ENCODE results near the gene RPRD2. TPM values are rescaled to one million over a fixed set of nuclear protein-coding genes. Genes with fewer than 3 reads are reported as not detected.
A peak's percentile ranks its signal among the peaks of the same experiment; 100 is the strongest.

Gene RPRD2
- total and polyA plus RNA-seq, 7 donors = 4.2 to 26.7 (median 16.2) TPM

- intact Hi-C loops (cut with DNase I) = no loop called here
- no peak overlapping the region for H3K27ac ChIP-seq
- H3K36me3 ChIP-seq = peaks cover 12 to 45% (median 26%) of the 10 kb centered on the region in 4 donors
- no peaks in the 10 kb centered on the region for H3K9me3 ChIP-seq
- H3K27me3 ChIP-seq = no peaks in the 10 kb centered on the region
- no peak overlapping the region for H3K4me3 ChIP-seq
- no peak for TF ChIP-seq CTCF (IDR thresholded peaks at IDR 0.05)
- no peak for TF ChIP-seq POLR2AphosphoS5 (IDR thresholded peaks at IDR 0.05)
- no peak for TF ChIP-seq EP300 (IDR thresholded peaks at IDR 0.05)
- TF ChIP-seq POLR2A (IDR thresholded peaks at IDR 0.05) = no peak
- DNase-seq = no peak
- WGBS, 2 donors = 91 to 92% methylated on average over 10 of the region's 10 CpGs
- H3K4me1 ChIP-seq = peaks cover 0 to 4% (median 0%) of the 10 kb centered on the region in 4 donors
These were observed 108.8 kb downstream of the RPRD2 start for GRCh38 chr1:150472601-150473200.

GRCh38 chr1:150473659-150474058, 109.7 kb downstream of the RPRD2 start:
- Histone ChIP-seq H3K4me3 (no peak overlapping the region), H3K27me3 (no peaks in the 10 kb centered on the region), H3K4me1 (peaks cover 0 to 4% (median 0%) of the 10 kb centered on the region in 4 donors), H3K36me3 (peaks cover 12 to 41% (median 26%) of the 10 kb centered on the region in 4 donors), H3K9me3 (no peaks in the 10 kb centered on the region), H3K27ac (no peak overlapping the region)
- WGBS, 2 donors = 81 to 93% methylated on average over 4 of the region's 4 CpGs
- DNase-seq = peak; percentile 83
- intact Hi-C loops (cut with DNase I) = no loop called here
- no peak for TF ChIP-seq CTCF (IDR thresholded peaks at IDR 0.05)
- no peak for TF ChIP-seq POLR2AphosphoS5 (IDR thresholded peaks at IDR 0.05)
- no peak for TF ChIP-seq EP300 (IDR thresholded peaks at IDR 0.05)
- TF ChIP-seq POLR2A (IDR thresholded peaks at IDR 0.05) = no peak

- TF ChIP-seq POLR2A (IDR thresholded peaks at IDR 0.05) = no peak
- no peak for TF ChIP-seq POLR2AphosphoS5 (IDR thresholded peaks at IDR 0.05)
- TF ChIP-seq EP300 (IDR thresholded peaks at IDR 0.05) = no peak
- TF ChIP-seq CTCF (IDR thresholded peaks at IDR 0.05) = no peak
- Histone ChIP-seq H3K4me3 (no peak overlapping the region), H3K9me3 (no peaks in the 10 kb centered on the region), H3K36me3 (peaks cover 12 to 34% (median 26%) of the 10 kb centered on the region in 4 donors), H3K27ac (no peak overlapping the region), H3K4me1 (peaks cover 0 to 4% (median 0%) of the 10 kb centered on the region in 4 donors), H3K27me3 (no peaks in the 10 kb centered on the region)
- intact Hi-C loops (cut with DNase I) = no loop called here
- 73 to 88% methylated on average over 4 of the region's 4 CpGs for WGBS, 2 donors
- no peak for DNase-seq
These were observed 110.9 kb downstream of the RPRD2 start for GRCh38 chr1:150474869-150475268.

- peaks cover 0 to 4% (median 0%) of the 10 kb centered on the region in 4 donors for H3K4me1 ChIP-seq
- H3K9me3 ChIP-seq = no peaks in the 10 kb centered on the region
- peaks cover 8 to 16% (median 13%) of the 10 kb centered on the region in 4 donors for H3K36me3 ChIP-seq
- no peaks in the 10 kb centered on the region for H3K27me3 ChIP-seq
- intact Hi-C loops (cut with DNase I) = no loop called here
- no peak overlapping the region for H3K4me3 ChIP-seq
- H3K27ac ChIP-seq = no peak overlapping the region
- TF ChIP-seq EP300 (IDR thresholded peaks at IDR 0.05) (no peak), POLR2AphosphoS5 (IDR thresholded peaks at IDR 0.05) (no peak), CTCF (IDR thresholded peaks at IDR 0.05) (no peak), POLR2A (IDR thresholded peaks at IDR 0.05) (no peak)
- DNase-seq = no peak
- WGBS, 2 donors = 80 to 81% methylated on average over 3 of the region's 3 CpGs
These were observed 112.8 kb downstream of the RPRD2 start for GRCh38 chr1:150476754-150477153.

GRCh38 chr1:150477320-150477719, 113.4 kb downstream of the RPRD2 start:
- intact Hi-C loops (cut with DNase I) = no loop called here
- DNase-seq = peak; percentile 13
- Histone ChIP-seq H3K27ac (no peak overlapping the region), H3K9me3 (no peaks in the 10 kb centered on the region), H3K36me3 (peaks cover 4 to 10% (median 7%) of the 10 kb centered on the region in 4 donors), H3K4me3 (no peak overlapping the region), H3K27me3 (no peaks in the 10 kb centered on the region), H3K4me1 (peaks cover 0 to 4% (median 0%) of the 10 kb centered on the region in 4 donors)
- WGBS, 2 donors = 38 to 64% methylated on average over 1 of the region's 1 CpG
- no peak for TF ChIP-seq POLR2AphosphoS5 (IDR thresholded peaks at IDR 0.05)
- no peak for TF ChIP-seq POLR2A (IDR thresholded peaks at IDR 0.05)
- no peak for TF ChIP-seq EP300 (IDR thresholded peaks at IDR 0.05)
- TF ChIP-seq CTCF (IDR thresholded peaks at IDR 0.05) = no peak

Measured in sigmoid colon (tissue), 7 donors.